Fibroblast of the conjunctiva (primary cell): ENCODE data around the gene ARRDC1.
A peak's percentile ranks its signal among the peaks of the same experiment; 100 is the strongest.
"Not testable (repeated sequence)": the region's sequence is repeated elsewhere in the genome, so short reads cannot be mapped to it uniquely, and the experiment has no call there.

Experiments
- DNase-seq: peaks from one replicate; pipeline ENCODE4 v3.0.0-alpha.2; 2010; ENCODE audit warnings: low read depth

The ARRDC1 gene

GRCh38 chr9:137586854-137587253, 18.6 kb upstream of the ARRDC1 start:
- DNase-seq: no peak

- DNase-seq: no peak
Observed at GRCh38 chr9:137588311-137588710, 17.2 kb upstream of the ARRDC1 start.

GRCh38 chr9:137588891-137589290, 16.6 kb upstream of the ARRDC1 start:
- DNase-seq: no peak

GRCh38 chr9:137589441-137590122, 15.9 kb upstream of the ARRDC1 start:
- no peak for DNase-seq

- DNase-seq: no peak
Observed at GRCh38 chr9:137590123-137590468, 15.4 kb upstream of the ARRDC1 start.

GRCh38 chr9:137590469-137591383, 14.8 kb upstream of the ARRDC1 start, which contains the start of gene ZMYND19:
Gene ZMYND19, minus strand, starts transcription at chr9:137590512. Its CDS starts 249 bp downstream, at chr9:137590263.
- peak; percentile 60 for DNase-seq

GRCh38 chr9:137592767-137593166, 12.7 kb upstream of the ARRDC1 start:
- no peak for DNase-seq

- DNase-seq: no peak
Observed at GRCh38 chr9:137593176-137593575, 12.3 kb upstream of the ARRDC1 start.

- not testable (repeated sequence) for DNase-seq
Observed at GRCh38 chr9:137596577-137596976, 8.9 kb upstream of the ARRDC1 start.

- no peak for DNase-seq
Observed at GRCh38 chr9:137598943-137599342, 6.5 kb upstream of the ARRDC1 start.

- DNase-seq: no peak
Observed at GRCh38 chr9:137602661-137603060, 2.8 kb upstream of the ARRDC1 start.

- DNase-seq: no peak
Observed at GRCh38 chr9:137603879-137604278, 1.6 kb upstream of the ARRDC1 start.

- no peak for DNase-seq
Observed at GRCh38 chr9:137604345-137605086, 970 bp upstream of the ARRDC1 start.

- DNase-seq: no peak
Observed at GRCh38 chr9:137606005-137606621, 627 bp downstream of the ARRDC1 start.

- no peak for DNase-seq
Observed at GRCh38 chr9:137606734-137607138, 1.2 kb downstream of the ARRDC1 start.

- DNase-seq: no peak
Observed at GRCh38 chr9:137607141-137607857, 1.8 kb downstream of the ARRDC1 start.

GRCh38 chr9:137610944-137611343, 5.5 kb downstream of the ARRDC1 start:
- no peak for DNase-seq

- DNase-seq: peak; percentile 56
Observed at GRCh38 chr9:137611623-137612609, 6.4 kb downstream of the ARRDC1 start.

GRCh38 chr9:137612741-137613142, 7.3 kb downstream of the ARRDC1 start:
- no peak for DNase-seq

- no peak for DNase-seq
Observed at GRCh38 chr9:137613259-137613658, 7.8 kb downstream of the ARRDC1 start.
